H1 (cell line): ENCODE results near the gene C17orf114.

ENCODE experiments used
- CTCF ChIA-PET: fragments of 300-600 bp; sonication (Branson Sonifier 250); formaldehyde crosslinking; loops from one replicate; lab custom pipeline; 2021; ENCODE audit not compliant: partially characterized antibody; lab: Charles Lee
- POLR2A ChIA-PET: fragments of 300-600 bp; sonication (Branson Sonifier 250); formaldehyde crosslinking; loops from one replicate; lab custom pipeline; 2021; ENCODE audit warnings: inconsistent platforms; ENCODE audit not compliant: partially characterized antibody; lab: Charles Lee
- DNase-seq, 2 experiments: peaks; one replicate each; pipeline versions ENCODE4 v3.0.0 to v3.0.0-alpha.2; 2010 to 2022; ENCODE audit warnings: low spot score in 2 of 2, low read depth in 1 of 2, mixed read lengths in 1 of 2
- FAIRE-seq: peaks from 2 replicates; lab custom pipeline; 2011; peaks lifted over from hg19 to GRCh38; lab: Jason Lieb, UNC
- H2AFZ ChIP-seq: 2 replicates; pipeline ENCODE4 v1.8.1; 2012; ENCODE audit warnings: low read length, inconsistent platforms
- H2AK5ac ChIP-seq: 2 replicates; pipeline ENCODE4 v1.6.1; 2013; ENCODE audit warnings: low read depth, low read length
- H2BK120ac ChIP-seq: replicated peaks from 2 replicates; pipeline ENCODE3; 2013; ENCODE audit warnings: low read depth, low read length, inconsistent platforms
- H2BK12ac ChIP-seq: 2 replicates; pipeline ENCODE4 v1.6.1; 2013; ENCODE audit warnings: low read depth, low read length
- H2BK15ac ChIP-seq: 2 replicates; pipeline ENCODE4 v1.6.1; 2013; ENCODE audit warnings: low read length
- H2BK20ac ChIP-seq: 2 replicates; pipeline ENCODE4 v1.6.1; 2013; ENCODE audit warnings: low read length
- H2BK5ac ChIP-seq: 2 replicates; pipeline ENCODE4 v1.6.1; 2013; ENCODE audit warnings: low read depth, low read length
- H3K14ac ChIP-seq: 2 replicates; pipeline ENCODE4 v1.6.1; 2013; ENCODE audit warnings: inconsistent platforms; ENCODE audit not compliant: insufficient read length
- H3K18ac ChIP-seq: 2 replicates; pipeline ENCODE4 v1.6.1; 2013; ENCODE audit warnings: low read length; ENCODE audit errors: extremely low read depth
- H3K23ac ChIP-seq: 2 replicates; pipeline ENCODE4 v1.6.1; 2013; ENCODE audit warnings: inconsistent platforms; ENCODE audit not compliant: insufficient read length
- H3K23me2 ChIP-seq: 2 replicates; pipeline ENCODE4 v1.6.1; 2013; ENCODE audit warnings: low read depth, low read length
- H3K27ac ChIP-seq: 2 replicates; pipeline ENCODE4 v1.6.1; 2011; ENCODE audit warnings: low read depth, low read length, inconsistent platforms
- H3K27me3 ChIP-seq, 4 experiments: replicated peaks in 1 of 4; 1 replicate in 1 of 4; 2 replicates in 3 of 4; pipeline versions ENCODE4 v1.6.1 to v1.8.1; 2011 to 2013; ENCODE audit warnings: low read length in 3 of 4, mild to moderate bottlenecking in 3 of 4, inconsistent platforms in 2 of 4, mixed read lengths in 2 of 4, moderate library complexity in 1 of 4; ENCODE audit not compliant: control insufficient read depth in 3 of 4, insufficient read depth in 3 of 4; ENCODE audit errors: extremely low read depth in 1 of 4
- H3K36me3 ChIP-seq, 4 experiments: 2 replicates each; pipeline versions ENCODE4 v1.6.1 to v1.8.1; 2011 to 2013; ENCODE audit warnings: mild to moderate bottlenecking in 4 of 4, low read length in 3 of 4, moderate library complexity in 2 of 4, control low read depth in 1 of 4, inconsistent platforms in 1 of 4; ENCODE audit not compliant: insufficient read depth in 4 of 4, control insufficient read depth in 2 of 4
- H3K4ac ChIP-seq: replicated peaks from 2 replicates; pipeline ENCODE3; 2013; ENCODE audit warnings: low read length, low read depth, mixed read lengths, inconsistent platforms; ENCODE audit not compliant: insufficient read length
- H3K4me1 ChIP-seq, 4 experiments: replicated peaks in 1 of 4; 1 replicate in 1 of 4; 2 replicates in 3 of 4; pipeline versions ENCODE4 v1.6.1 to v1.8.1; 2011 to 2013; ENCODE audit warnings: low read length in 3 of 4, inconsistent platforms in 2 of 4, mixed read lengths in 1 of 4; ENCODE audit not compliant: insufficient read depth in 4 of 4, control insufficient read depth in 3 of 4
- H3K4me2 ChIP-seq, 2 experiments: 2 replicates each; pipeline versions ENCODE4 v1.6.1 to v1.8.1; 2011 to 2013; ENCODE audit warnings: low read depth in 2 of 2, low read length in 2 of 2, control low read depth in 1 of 2, inconsistent platforms in 1 of 2, mild to moderate bottlenecking in 1 of 2; ENCODE audit not compliant: insufficient read depth in 1 of 2
- H3K4me3 ChIP-seq, 4 experiments: fragments of 200-600, 300-600 bp in 1 of 4; sonication (generic), shearing (Covaris generic), sonication (Bioruptor Twin) in 1 of 4; 2 replicates each; pipeline versions ENCODE4 v1.5.1 to v1.8.1; 2011 to 2016; ENCODE audit warnings: low read length in 4 of 4, low read depth in 3 of 4, control low read depth in 2 of 4, inconsistent platforms in 2 of 4, mild to moderate bottlenecking in 2 of 4, mixed read lengths in 1 of 4, moderate library complexity in 1 of 4; ENCODE audit not compliant: insufficient read depth in 2 of 4; ENCODE audit errors: extremely low read depth in 1 of 4
- H3K56ac ChIP-seq: replicated peaks from 2 replicates; pipeline ENCODE3; 2013; ENCODE audit warnings: low read depth, mild to moderate bottlenecking, mixed read lengths, low read length, inconsistent platforms; ENCODE audit not compliant: insufficient read length
- H3K79me1 ChIP-seq: 2 replicates; pipeline ENCODE4 v1.6.1; 2013; ENCODE audit warnings: low read depth, low read length, control low read depth
- H3K79me2 ChIP-seq, 2 experiments: 2 replicates each; pipeline versions ENCODE4 v1.6.1 to v1.8.1; 2012 to 2013; ENCODE audit warnings: low read length in 2 of 2, mild to moderate bottlenecking in 2 of 2, inconsistent platforms in 1 of 2; ENCODE audit not compliant: insufficient read depth in 2 of 2, control insufficient read depth in 1 of 2
- H3K9ac ChIP-seq, 4 experiments: replicated peaks in 1 of 4; 1 replicate in 1 of 4; 2 replicates in 3 of 4; pipeline versions ENCODE4 v1.6.1 to v1.8.1; 2011 to 2013; ENCODE audit warnings: low read depth in 3 of 4, low read length in 3 of 4, control low read depth in 2 of 4, mild to moderate bottlenecking in 2 of 4, moderate library complexity in 2 of 4, inconsistent platforms in 1 of 4; ENCODE audit errors: extremely low read depth in 1 of 4
- H3K9me3 ChIP-seq, 2 experiments: 2 replicates each; pipeline versions ENCODE4 v1.6.1 to v1.8.1; 2012 to 2013; ENCODE audit warnings: mild to moderate bottlenecking in 2 of 2, moderate library complexity in 2 of 2, control low read depth in 1 of 2, inconsistent platforms in 1 of 2, low read depth in 1 of 2, low read length in 1 of 2, mixed read lengths in 1 of 2; ENCODE audit not compliant: insufficient read depth in 2 of 2
- H4K20me1 ChIP-seq, 2 experiments: replicated peaks in 1 of 2; 2 replicates each; pipeline versions ENCODE3 to v1.8.1; 2011 to 2013; ENCODE audit warnings: inconsistent platforms in 2 of 2, low read length in 2 of 2, mild to moderate bottlenecking in 1 of 2; ENCODE audit not compliant: insufficient read depth in 2 of 2, control insufficient read depth in 1 of 2
- H4K5ac ChIP-seq: 2 replicates; pipeline ENCODE4 v1.6.1; 2013; ENCODE audit warnings: low read length, low read depth, mixed read lengths, inconsistent platforms; ENCODE audit not compliant: insufficient read length
- H4K8ac ChIP-seq: 2 replicates; pipeline ENCODE4 v1.8.0; 2013; ENCODE audit warnings: mild to moderate bottlenecking, moderate library complexity, low read length, inconsistent platforms; ENCODE audit not compliant: insufficient read depth; ENCODE audit errors: extremely low read depth
- H4K91ac ChIP-seq: replicated peaks from 2 replicates; pipeline ENCODE3; 2013; ENCODE audit warnings: low read length, mixed read lengths, inconsistent platforms; ENCODE audit not compliant: insufficient read length
- BCL11A ChIP-seq, 2 experiments: IDR thresholded peaks; one replicate each; pipeline ENCODE4 v1.6.1; 2011; ENCODE audit warnings: low read depth in 2 of 2, low read length in 2 of 2, mild to moderate bottlenecking in 2 of 2
- CBX8 ChIP-seq: fragments of 300-800, 300-1000 bp; sonication (generic); IDR thresholded peaks from 2 replicates; pipeline ENCODE4 v1.7.1; 2016; ENCODE audit warnings: low read depth, low read length, borderline replicate concordance
- EP300 ChIP-seq, 2 experiments: IDR thresholded peaks; 1 replicate in 1 of 2; 2 replicates in 1 of 2; pipeline ENCODE4 v1.6.1; 2011 to 2012; ENCODE audit warnings: low read depth in 2 of 2, low read length in 2 of 2, mild to moderate bottlenecking in 2 of 2, borderline replicate concordance in 1 of 2, inconsistent platforms in 1 of 2, moderate library complexity in 1 of 2
- FOSL1 ChIP-seq: IDR thresholded peaks from 2 replicates; pipeline ENCODE4 v1.6.1; 2011; ENCODE audit warnings: mild to moderate bottlenecking, low read depth, low read length, moderate library complexity; ENCODE audit not compliant: insufficient read depth
- HDAC6 ChIP-seq: IDR thresholded peaks from one replicate; pipeline ENCODE4 v1.7.1; 2012; ENCODE audit warnings: low read depth, mild to moderate bottlenecking, inconsistent platforms, low read length, moderate library complexity
- JUN ChIP-seq: IDR thresholded peaks from 2 replicates; pipeline ENCODE4 v1.6.1; 2011; ENCODE audit warnings: low read depth, mild to moderate bottlenecking, improper control_type of control experiment, low read length
- KDM5A ChIP-seq: fragments of 200-600 bp; IDR thresholded peaks from 2 replicates; pipeline ENCODE4 v1.7.1; 2012; ENCODE audit warnings: mild to moderate bottlenecking, low read length, inconsistent platforms, mixed read lengths
- POLR2A ChIP-seq, 2 experiments: IDR thresholded peaks; 1 replicate in 1 of 2; 2 replicates in 1 of 2; pipeline ENCODE4 v1.6.1; 2011; ENCODE audit warnings: low read depth in 2 of 2, low read length in 2 of 2, mild to moderate bottlenecking in 2 of 2; ENCODE audit errors: control extremely low read depth in 1 of 2
- RXRA ChIP-seq: IDR thresholded peaks from 2 replicates; pipeline ENCODE4 v1.6.1; 2011; ENCODE audit warnings: low read depth, mild to moderate bottlenecking, low read length, moderate library complexity; ENCODE audit not compliant: insufficient read depth
- TCF12 ChIP-seq: IDR thresholded peaks from 2 replicates; pipeline ENCODE4 v1.6.1; 2011; ENCODE audit warnings: low read depth, mild to moderate bottlenecking, low read length
- WGBS, 2 experiments: shearing (Covaris generic) in 1 of 2; methylation state at CpG; one replicate each; pipeline versions ENCODE4 v1.1.6 to v1.1.7; 2013 to 2015; ENCODE audit warnings: low lambda C conversion rate in 2 of 2, mixed read lengths in 2 of 2, inconsistent platforms in 1 of 2, low coverage in 1 of 2, missing lambda C conversion rate in 1 of 2; ENCODE audit not compliant: insufficient replicate concordance in 2 of 2, insufficient coverage in 1 of 2, insufficient read length in 1 of 2; ENCODE audit errors: extremely low coverage in 1 of 2, missing lambda C conversion rate in 1 of 2; 5-methylcytosine and 5-hydroxymethylcytosine counted together
- TF ChIP-seq, protein P1 (sequence below): IDR thresholded peaks from 2 replicates; pipeline ENCODE4 v1.6.1; 2011; ENCODE audit warnings: low read depth, mild to moderate bottlenecking, low read length; ENCODE audit not compliant: insufficient read depth

The C17orf114 gene

DNA sequence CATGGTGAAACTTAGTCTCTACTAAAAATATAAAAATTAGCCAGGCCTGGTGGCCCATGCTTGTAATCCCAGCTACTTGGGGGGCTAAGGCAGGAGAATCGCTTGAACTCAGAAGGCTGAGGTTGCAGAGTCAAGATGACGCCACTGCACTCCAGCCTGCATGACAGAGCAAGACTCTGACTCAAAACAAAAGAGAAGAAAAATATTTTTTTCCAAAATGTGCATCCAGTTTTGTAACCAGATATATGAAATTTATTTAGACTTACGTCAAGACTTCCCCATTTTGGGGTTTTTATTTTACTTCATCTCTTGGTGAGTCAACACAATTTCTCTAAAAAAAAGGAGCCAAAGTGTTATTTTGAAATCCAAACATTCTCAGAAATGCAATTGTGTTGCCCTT, 35.9 kb downstream of the C17orf114 start:
- ChIA-PET CTCF (no interaction called here), POLR2A (interaction anchor here (0.6 kb wide), 1 partner anchor 21 kb away, joined by 3 read pairs; no protein-coding TSS in a partner anchor)
- Histone ChIP-seq H4K8ac (no peak overlapping the region), H3K79me2 (no peaks in the 10 kb centered on the region), H2BK5ac (no peak overlapping the region), H3K27ac (no peak overlapping the region), H4K91ac (no peak overlapping the region), H2AK5ac (no peak overlapping the region), H3K4me1 (no peaks in the 10 kb centered on the region), H3K9me3 (no peaks in the 10 kb centered on the region), H3K14ac (no peak overlapping the region), H3K4ac (no peak overlapping the region), H2BK15ac (no peak overlapping the region), H2AFZ (no peak overlapping the region), H3K36me3 (no peaks in the 10 kb centered on the region), H3K23ac (no peak overlapping the region), H4K5ac (no peak overlapping the region), H3K18ac (no peak overlapping the region), H2BK120ac (no peak overlapping the region), H3K9ac (no peak overlapping the region), H2BK12ac (no peak overlapping the region), H3K56ac (no peak overlapping the region), H4K20me1 (no peaks in the 10 kb centered on the region), H2BK20ac (no peak overlapping the region), H3K4me3 (no peak overlapping the region), H3K4me2 (no peak overlapping the region), H3K79me1 (no peaks in the 10 kb centered on the region; the same call in 1 of the 2 replicates), H3K23me2 (no peaks in the 10 kb centered on the region), H3K27me3 (no peaks in the 10 kb centered on the region)
- DNase-seq (no peak), FAIRE-seq (no peak)
- WGBS, 2 experiments: 88% methylated on average over 3 of the region's 3 CpGs; no CpG with 5 or more reads in 1 of the 2 experiments
- TF ChIP-seq HDAC6 (no peak), BCL11A (IDR thresholded peaks at IDR 0.05; ENCODE audit: low read depth in 2 of 2, low read length in 2 of 2) (no peak), RXRA (no peak), POLR2A (IDR thresholded peaks at IDR 0.05; ENCODE audit: control extremely low read depth in 1 of 2, low read depth in 2 of 2, low read length in 2 of 2) (no peak), TCF12 (no peak), EP300 (IDR thresholded peaks at IDR 0.05; ENCODE audit: borderline replicate concordance in 1 of 2, low read depth in 2 of 2, low read length in 2 of 2) (no peak), CBX8 (no peak), KDM5A (no peak), FOSL1 (no peak), JUN (no peak)
- TF ChIP-seq, protein P1, sequence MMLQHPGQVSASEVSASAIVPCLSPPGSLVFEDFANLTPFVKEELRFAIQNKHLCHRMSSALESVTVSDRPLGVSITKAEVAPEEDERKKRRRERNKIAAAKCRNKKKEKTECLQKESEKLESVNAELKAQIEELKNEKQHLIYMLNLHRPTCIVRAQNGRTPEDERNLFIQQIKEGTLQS: no peak
